GM19452 (cell line): ENCODE measurements around the gene NEU4.
"Not testable (repeated sequence)": the region's sequence is repeated elsewhere in the genome, so short reads cannot be mapped to it uniquely, and the experiment has no call there.

Experiments used
- ATAC-seq: cut with Tn5 transposase; IDR thresholded peaks from one replicate; pipeline ENCODE4 v1.9.1; 2021; ENCODE audit not compliant: unreplicated experiment

The NEU4 gene

DNA sequence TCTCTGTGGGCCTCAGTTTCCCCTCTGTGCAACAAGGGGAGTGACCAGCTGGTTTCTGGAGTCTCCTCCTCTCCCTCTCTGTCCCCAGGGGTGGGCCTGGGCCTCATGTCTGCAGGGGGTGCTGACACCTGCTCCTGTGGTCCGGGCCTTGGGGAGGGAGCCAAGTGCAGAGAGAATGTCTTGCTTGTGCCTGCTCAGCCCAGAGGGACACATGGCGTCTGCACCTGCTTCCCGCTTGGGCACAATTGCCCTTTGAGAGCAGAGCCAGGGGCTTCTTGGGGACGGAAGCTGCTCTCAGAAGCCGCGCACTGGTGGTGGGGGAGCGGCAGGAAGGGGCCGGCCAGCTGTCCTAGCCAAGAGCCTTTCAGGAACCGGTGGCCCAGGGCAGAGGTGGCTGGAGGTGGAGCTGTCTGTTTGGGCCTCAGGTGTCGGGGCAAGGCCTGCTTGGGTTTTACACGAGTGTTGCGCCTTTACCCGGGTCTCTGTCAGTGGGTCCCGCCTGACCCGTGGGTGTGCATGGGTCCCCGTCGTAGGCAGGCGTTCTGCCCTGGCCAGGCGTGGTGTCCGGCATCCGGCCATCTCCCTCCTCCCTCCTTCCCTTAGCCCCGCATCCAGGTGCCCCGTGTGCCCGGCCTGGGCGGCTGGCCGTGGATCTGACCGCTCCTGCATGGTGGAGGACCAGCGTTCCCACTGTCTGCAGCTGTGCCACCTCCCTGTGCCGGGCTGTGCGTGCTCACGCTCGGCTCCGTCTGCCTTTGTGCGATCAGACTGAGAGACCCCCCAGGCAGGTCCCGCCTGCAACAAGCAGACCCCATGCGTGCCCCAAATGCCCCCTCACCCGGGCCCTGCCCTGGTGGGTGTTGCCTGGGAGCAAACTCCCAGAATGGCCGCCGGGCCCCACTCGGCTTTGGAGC, 4.0 kb downstream of the NEU4 start:
- no peak for ATAC-seq

DNA sequence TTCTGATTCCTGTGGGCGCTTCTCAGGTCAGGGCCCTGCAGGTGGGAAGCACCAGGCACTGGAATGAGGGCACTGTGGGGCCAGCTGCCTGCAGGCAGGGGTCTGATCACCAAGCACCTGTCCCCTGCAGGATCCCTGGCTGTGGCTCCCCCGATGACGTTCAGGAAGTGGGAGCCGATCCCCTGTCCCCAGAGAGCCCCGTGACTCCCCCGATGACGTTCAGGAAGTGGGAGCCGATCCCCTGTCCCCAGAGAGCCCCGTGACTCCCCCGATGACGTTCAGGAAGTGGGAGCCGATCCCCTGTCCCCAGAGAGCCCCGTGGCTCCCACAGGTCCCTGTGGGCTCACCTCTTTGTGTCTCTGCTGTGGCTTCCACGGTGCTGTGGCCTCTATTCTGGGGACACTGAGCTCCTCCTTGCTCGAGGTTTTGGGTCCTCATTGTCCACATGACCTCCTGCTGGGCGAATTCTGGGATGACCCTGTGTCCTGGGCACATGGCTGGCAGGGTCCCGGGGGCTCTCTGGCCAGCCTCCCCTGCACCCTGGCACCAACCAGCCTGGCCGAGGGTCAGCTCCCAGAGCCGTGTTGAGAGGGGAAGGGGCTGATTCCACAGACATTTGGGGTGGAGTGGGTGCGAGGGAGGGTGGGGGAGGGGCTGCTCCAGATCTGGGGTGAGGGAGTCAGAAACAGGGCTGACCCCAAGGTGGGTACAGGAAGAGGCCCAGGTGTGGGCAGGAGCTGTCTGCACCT, 4.8 kb downstream of the NEU4 start:
- no peak for ATAC-seq

DNA sequence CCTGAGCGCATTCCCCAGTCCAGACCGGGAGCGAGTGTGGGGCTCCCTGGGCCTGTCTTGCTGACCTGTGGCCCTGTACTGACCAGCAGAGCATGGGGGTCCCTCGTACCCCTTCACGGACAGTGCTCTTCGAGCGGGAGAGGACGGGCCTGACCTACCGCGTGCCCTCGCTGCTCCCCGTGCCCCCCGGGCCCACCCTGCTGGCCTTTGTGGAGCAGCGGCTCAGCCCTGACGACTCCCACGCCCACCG, 5.3 kb downstream of the NEU4 start:
- no peak for ATAC-seq

DNA sequence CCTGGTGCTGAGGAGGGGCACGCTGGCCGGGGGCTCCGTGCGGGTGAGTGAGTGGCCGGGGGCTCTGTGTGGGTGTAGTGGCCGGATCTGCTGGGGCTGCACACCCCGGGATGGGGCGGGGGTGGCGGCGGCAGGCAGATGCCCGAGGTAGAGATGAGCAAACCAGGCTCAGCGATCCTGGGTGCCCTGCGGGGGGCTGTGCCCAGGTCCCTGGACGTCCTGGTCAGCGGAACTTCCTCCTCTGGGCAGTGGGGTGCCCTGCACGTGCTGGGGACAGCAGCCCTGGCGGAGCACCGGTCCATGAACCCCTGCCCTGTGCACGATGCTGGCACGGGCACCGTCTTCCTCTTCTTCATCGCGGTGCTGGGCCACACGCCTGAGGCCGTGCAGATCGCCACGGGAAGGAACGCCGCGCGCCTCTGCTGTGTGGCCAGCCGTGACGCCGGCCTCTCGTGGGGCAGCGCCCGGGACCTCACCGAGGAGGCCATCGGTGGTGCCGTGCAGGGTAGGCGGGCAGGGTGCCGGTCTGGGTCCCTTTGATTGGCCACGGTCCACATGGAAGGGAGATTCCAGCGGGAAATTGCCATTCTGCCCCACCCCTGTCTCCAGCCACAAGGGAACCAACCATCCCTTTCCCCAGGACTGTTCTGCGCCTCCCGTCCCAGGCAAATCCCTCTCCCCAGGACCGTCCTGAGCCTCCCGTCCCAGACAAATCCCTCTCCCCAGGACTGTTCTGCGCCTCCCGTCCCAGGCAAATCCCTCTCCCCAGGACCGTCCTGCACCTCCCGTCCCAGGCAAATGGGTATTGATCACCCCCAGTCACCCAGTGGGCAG, 5.9 kb downstream of the NEU4 start:
- ATAC-seq = no peak

GRCh38 chr2:241815477-241816430, 6.8 kb downstream of the NEU4 start:
- ATAC-seq = no peak

GRCh38 chr2:241816431-241817121, 7.6 kb downstream of the NEU4 start:
- no peak for ATAC-seq

GRCh38 chr2:241817126-241817820, 8.3 kb downstream of the NEU4 start:
- no peak for ATAC-seq

- not testable (repeated sequence) for ATAC-seq
These were observed 8.8 kb downstream of the NEU4 start for GRCh38 chr2:241817821-241818215.

GRCh38 chr2:241818229-241818942, 9.4 kb downstream of the NEU4 start:
- no peak for ATAC-seq

DNA sequence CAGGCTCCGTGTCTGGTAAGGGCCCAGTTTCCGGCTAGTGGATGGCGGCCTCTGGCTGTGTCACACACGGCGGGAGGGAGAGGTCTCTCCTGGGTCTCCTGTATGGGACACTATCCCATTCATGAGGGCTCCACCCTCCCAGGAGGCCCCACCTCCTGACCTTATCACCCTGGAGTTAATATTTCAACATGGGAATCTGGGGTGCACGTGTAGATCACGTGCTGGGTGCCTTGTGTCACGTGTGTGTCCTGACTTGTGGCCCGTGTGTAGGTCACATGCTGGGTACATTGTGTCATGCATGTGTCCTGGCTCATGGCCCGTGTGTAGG, 9.9 kb downstream of the NEU4 start:
- no peak for ATAC-seq

GRCh38 chr2:241819947-241820624, 11.1 kb downstream of the NEU4 start:
- ATAC-seq = not testable (repeated sequence)

DNA sequence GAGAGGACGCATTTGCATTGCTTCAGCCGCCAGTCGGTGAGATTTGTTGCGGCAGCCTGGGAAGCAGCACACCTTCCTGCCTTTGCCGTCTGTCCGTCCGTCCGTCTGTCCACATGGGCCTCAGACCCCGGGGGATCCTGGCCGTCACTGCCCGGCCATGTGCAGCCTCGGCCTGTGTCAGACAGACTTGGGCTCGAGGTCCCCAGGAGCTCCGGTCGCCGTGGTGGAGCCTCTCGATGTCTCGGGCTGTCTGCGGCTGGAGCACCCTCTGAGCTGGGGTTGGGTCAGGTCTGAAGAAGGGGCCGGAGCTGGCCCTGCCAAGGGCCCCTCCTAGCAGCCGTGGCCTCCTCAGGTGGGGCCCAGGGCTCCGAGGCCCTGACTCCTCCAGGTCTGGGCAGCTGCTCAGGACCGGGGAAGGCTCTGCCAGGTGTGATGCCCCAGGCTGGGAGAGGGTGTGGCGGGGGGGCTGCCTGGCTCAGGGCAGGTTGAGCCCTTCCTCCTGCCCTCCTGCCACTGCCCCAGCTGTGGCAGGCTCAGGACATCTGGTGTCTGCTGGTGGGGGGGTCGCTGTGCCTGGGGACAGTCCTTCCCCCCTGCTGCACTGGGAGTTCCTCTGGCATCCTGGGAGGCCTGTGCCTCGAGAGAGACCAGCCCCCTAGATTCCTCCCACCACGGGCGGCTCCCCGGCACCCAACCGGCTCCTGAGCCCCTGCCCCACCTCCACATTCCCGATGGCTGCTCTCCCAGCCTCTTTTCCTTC, 11.8 kb downstream of the NEU4 start:
- ATAC-seq = no peak

DNA sequence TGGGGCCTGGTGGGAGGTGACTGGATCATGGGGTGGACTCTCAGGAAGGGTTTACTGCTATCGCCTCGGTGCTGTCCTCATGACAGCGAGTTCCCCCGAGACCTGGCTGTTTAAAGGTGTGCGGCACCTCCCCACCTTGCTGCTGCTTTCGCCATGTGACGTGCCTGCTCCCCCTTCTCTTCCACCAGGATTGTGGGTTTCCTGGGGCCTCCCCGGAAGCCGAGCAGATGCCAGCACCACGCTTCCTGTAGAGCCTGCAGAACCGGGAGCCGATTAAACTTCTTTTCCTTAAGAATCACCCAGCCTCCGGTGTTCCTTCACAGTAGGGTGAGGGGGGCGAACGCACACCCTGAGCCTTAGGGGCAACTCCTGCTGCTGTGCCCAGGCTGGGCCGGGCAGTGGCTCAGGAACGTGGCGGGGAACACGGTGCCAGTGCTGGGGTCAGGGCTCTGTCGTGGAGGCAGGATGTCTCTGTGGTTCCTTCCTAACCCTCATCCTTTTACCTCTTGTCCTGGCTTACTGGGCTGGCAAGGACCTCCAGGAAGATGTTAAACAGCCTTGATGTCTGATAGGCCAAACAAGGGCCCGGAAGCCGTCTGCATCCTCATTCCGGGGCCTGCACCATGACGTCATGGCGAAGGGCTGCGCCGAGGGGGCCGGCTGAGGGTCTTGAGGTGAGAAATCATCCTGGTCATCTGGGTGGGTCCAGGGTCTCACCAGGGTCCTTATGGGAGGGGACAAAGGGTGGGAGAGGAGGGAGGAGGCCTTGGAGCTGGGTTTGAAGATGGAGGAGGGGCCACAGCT, 12.7 kb downstream of the NEU4 start:
- ATAC-seq = no peak

DNA sequence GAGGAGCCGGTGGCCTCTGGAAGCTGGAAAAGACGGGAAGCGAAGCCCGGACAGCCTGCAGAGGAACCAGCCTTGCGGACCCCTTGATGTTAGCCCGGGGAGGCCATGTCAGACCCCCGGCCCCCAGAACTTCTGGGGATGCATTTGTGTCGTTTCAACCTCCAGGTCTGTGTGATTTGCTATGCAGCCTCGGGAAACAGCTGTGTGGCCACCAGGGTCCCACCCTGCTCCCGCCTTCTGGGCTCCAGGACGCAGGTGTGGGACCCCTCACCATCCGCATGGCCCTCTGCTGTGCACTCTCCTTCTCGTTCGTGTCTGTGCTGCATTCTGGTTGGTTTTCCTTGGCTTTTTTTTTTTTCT, 13.3 kb downstream of the NEU4 start:
- ATAC-seq = no peak

GRCh38 chr2:241823531-241824437, 14.8 kb downstream of the NEU4 start:
- not testable (repeated sequence) for ATAC-seq

GRCh38 chr2:241827394-241827793, 18.4 kb downstream of the NEU4 start:
- no peak for ATAC-seq
